SK-N-SH (cell line): Measurements from ENCODE around the gene SULT1C2. TPM values are rescaled to one million over a fixed set of nuclear protein-coding genes. Genes with fewer than 3 reads are reported as not detected.

Source experiments
- CTCF ChIA-PET: fragments of 300-600, 350-600 bp; formaldehyde crosslinking; extraction: SDS; loops from one replicate; lab custom pipeline; 2021; lab: Yijun Ruan, JAX
- POLR2A ChIA-PET: fragments of 350-600 bp; sonication (Branson Sonifier 250); formaldehyde crosslinking; extraction: SDS; loops from one replicate; lab custom pipeline; 2020; ENCODE audit warnings: antibody characterized with exemption, inconsistent platforms; lab: Yijun Ruan, JAX
- DNase-seq: peaks from one replicate; pipeline ENCODE4 v3.0.0; 2012
- H2AFZ ChIP-seq: fragments of 200-600 bp; sonication (generic); 2 replicates; pipeline ENCODE4 v1.8.1; 2016; ENCODE audit warnings: antibody characterized with exemption, mild to moderate bottlenecking, low read depth
- H3F3A ChIP-seq: fragments of 200-600 bp; sonication (generic); replicated peaks from 2 replicates; pipeline ENCODE3; 2016; ENCODE audit warnings: antibody characterized with exemption, mild to moderate bottlenecking; ENCODE audit not compliant: insufficient read depth
- H3K27ac ChIP-seq, 2 experiments: fragments of 200-500 bp in 1 of 2; fragments of 200-600 bp in 1 of 2; sonication (Bioruptor generic) in 1 of 2; sonication (generic), shearing (Covaris generic) in 1 of 2; 2 replicates each; pipeline versions ENCODE4 v1.5.1 to v1.6.1; 2014 to 2016; ENCODE audit warnings: low read depth in 2 of 2, inconsistent platforms in 1 of 2, low read length in 1 of 2, mild to moderate bottlenecking in 1 of 2, mixed read lengths in 1 of 2
- H3K27me3 ChIP-seq: fragments of 200-600 bp; sonication (generic), shearing (Covaris generic); 2 replicates; pipeline ENCODE4 v1.6.1; 2016; ENCODE audit warnings: mixed run types; ENCODE audit not compliant: insufficient read depth
- H3K36me3 ChIP-seq, 2 experiments: fragments of 200-500 bp in 1 of 2; fragments of 200-600 bp in 1 of 2; sonication (Bioruptor generic) in 1 of 2; sonication (generic) in 1 of 2; replicated peaks in 1 of 2; 2 replicates each; pipeline versions ENCODE3 to v1.5.1; 2014 to 2016; ENCODE audit warnings: low read length in 1 of 2, mild to moderate bottlenecking in 1 of 2; ENCODE audit not compliant: insufficient read depth in 2 of 2, control insufficient read depth in 1 of 2
- H3K4me1 ChIP-seq, 2 experiments: fragments of 200-500 bp in 1 of 2; fragments of 200-600 bp in 1 of 2; sonication (Bioruptor generic) in 1 of 2; sonication (generic), shearing (Covaris generic) in 1 of 2; 2 replicates each; pipeline versions ENCODE4 v1.5.1 to v1.6.1; 2014 to 2016; ENCODE audit warnings: low read depth in 1 of 2, low read length in 1 of 2, mixed run types in 1 of 2; ENCODE audit not compliant: insufficient read depth in 2 of 2, control insufficient read depth in 1 of 2
- H3K4me2 ChIP-seq: fragments of 200-600 bp; sonication (generic), shearing (Covaris generic); 2 replicates; pipeline ENCODE4 v1.6.1; 2017; ENCODE audit warnings: mixed run types
- H3K4me3 ChIP-seq, 2 experiments: fragments of 200-500 bp in 1 of 2; fragments of 200-600 bp in 1 of 2; sonication (Bioruptor generic) in 1 of 2; sonication (generic), shearing (Covaris generic) in 1 of 2; 2 replicates each; pipeline versions ENCODE4 v1.5.1 to v1.8.1; 2014 to 2016; ENCODE audit warnings: low read depth in 2 of 2, inconsistent platforms in 1 of 2, low read length in 1 of 2, mild to moderate bottlenecking in 1 of 2, mixed read lengths in 1 of 2, moderate library complexity in 1 of 2
- H3K79me2 ChIP-seq: fragments of 200-600 bp; sonication (generic); 2 replicates; pipeline ENCODE4 v1.8.1; 2017; ENCODE audit warnings: mild to moderate bottlenecking; ENCODE audit not compliant: insufficient read depth
- H3K9ac ChIP-seq: fragments of 200-600 bp; sonication (generic); 2 replicates; pipeline ENCODE4 v1.6.1; 2017; ENCODE audit warnings: mixed run types
- H3K9me2 ChIP-seq: fragments of 200-600 bp; sonication (generic); 2 replicates; pipeline ENCODE4 v1.6.1; 2017; ENCODE audit warnings: mixed run types
- H3K9me3 ChIP-seq: fragments of 200-600 bp; sonication (generic); 2 replicates; pipeline ENCODE4 v1.6.1; 2017; ENCODE audit warnings: mixed run types, mild to moderate bottlenecking, moderate library complexity
- H4K20me1 ChIP-seq: fragments of 200-600 bp; sonication (generic); 2 replicates; pipeline ENCODE4 v1.6.1; 2017; ENCODE audit warnings: mild to moderate bottlenecking, mixed run types; ENCODE audit not compliant: insufficient read depth
- EP300 ChIP-seq, 2 experiments: IDR thresholded peaks; 2 replicates each; pipeline versions ENCODE4 v1.4.0 to v1.6.1; 2012; ENCODE audit warnings: borderline replicate concordance in 1 of 2, low read depth in 1 of 2, low read length in 1 of 2
- FOXJ3 ChIP-seq: sonication (generic); formaldehyde crosslinking; IDR thresholded peaks from 2 replicates; pipeline ENCODE4 v1.5.1; 2020; ENCODE audit warnings: mild to moderate bottlenecking, missing genetic modification reagents
- GATA2 ChIP-seq: sonication (generic); formaldehyde crosslinking; IDR thresholded peaks from 2 replicates; pipeline ENCODE4 v1.5.0; 2020; ENCODE audit warnings: mild to moderate bottlenecking, missing genetic modification reagents
- MXI1 ChIP-seq: IDR thresholded peaks from 2 replicates; pipeline ENCODE4 v1.6.1; 2012; ENCODE audit warnings: mild to moderate bottlenecking, low read depth, low read length, improper control_type of control experiment
- NFIC ChIP-seq: IDR thresholded peaks from 2 replicates; pipeline ENCODE4 v1.4.0; 2012; ENCODE audit warnings: borderline replicate concordance
- NRF1 ChIP-seq: IDR thresholded peaks from 2 replicates; pipeline ENCODE4 v1.6.1; 2012; ENCODE audit warnings: low read depth, mild to moderate bottlenecking, low read length
- POLR2AphosphoS5 ChIP-seq: IDR thresholded peaks from 2 replicates; pipeline ENCODE4 v1.6.1; 2012; ENCODE audit warnings: low read depth, low read length
- RCOR1 ChIP-seq: fragments of 150-350 bp; IDR thresholded peaks from 2 replicates; pipeline ENCODE4 v1.6.1; 2017; ENCODE audit warnings: antibody characterized with exemption, low read length
- YY1 ChIP-seq: IDR thresholded peaks from 2 replicates; pipeline ENCODE4 v1.4.0; 2012; ENCODE audit warnings: low read depth, mild to moderate bottlenecking
- WGBS: methylation state at CpG from one replicate; pipeline ENCODE4 v1.1.6; 2017; ENCODE audit warnings: low lambda C conversion rate; 5-methylcytosine and 5-hydroxymethylcytosine counted together
- polyA plus RNA-seq, 3 experiments: library from polyadenylated mRNA; depleted of rRNA; stranded (reverse); fragments of >200 nt; gene quantifications; 2 replicates each; pipeline ENCODE4 v1.2.3, GENCODE V29; 2012
- TF ChIP-seq, protein P1 (sequence below): fragments of 150-350 bp; IDR thresholded peaks from 2 replicates; pipeline ENCODE4 v1.6.1; 2016; ENCODE audit warnings: mild to moderate bottlenecking, low read depth, low read length
- TF ChIP-seq, protein P2 (sequence below): IDR thresholded peaks from 2 replicates; pipeline ENCODE4; 2012

The SULT1C2 gene
- polyA plus RNA-seq, 1 of the 3 experiments (the other 2 are of a cell fraction) = not detected

DNA sequence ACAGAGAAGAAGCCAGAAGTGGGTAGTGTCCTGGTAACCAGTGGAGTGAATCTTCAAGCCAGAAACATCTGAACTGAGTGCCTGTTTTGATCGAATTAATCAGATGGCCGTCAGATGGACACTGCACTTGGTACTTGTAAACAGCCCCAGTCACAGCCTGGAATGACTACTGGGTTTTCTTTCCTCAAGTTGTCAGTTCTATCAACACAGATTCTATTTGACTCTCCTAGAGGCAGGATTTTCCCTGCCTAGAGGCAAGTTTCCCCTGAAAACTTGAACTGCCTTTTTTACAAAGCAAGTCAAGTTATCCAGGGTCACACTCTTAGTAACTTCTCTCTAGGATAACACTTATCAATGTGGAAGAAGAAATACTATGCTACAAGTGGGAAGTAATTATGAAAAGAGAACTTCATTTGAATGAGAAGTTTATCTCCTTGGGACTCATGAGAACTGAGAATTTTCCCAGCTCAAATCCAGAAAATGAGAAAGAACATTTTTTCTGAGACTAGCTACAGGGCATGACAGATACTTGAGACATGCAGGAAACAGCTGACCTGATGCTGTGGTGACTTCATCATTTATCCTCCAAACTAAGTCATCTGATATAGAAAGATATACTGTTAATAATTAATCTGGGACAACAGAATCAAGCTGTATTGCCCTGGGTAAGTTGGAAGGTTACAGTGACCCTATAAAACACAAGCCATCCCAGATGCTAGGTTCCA lies 36.0 kb downstream of the SULT1C2 start:
- peak overlapping the region in 1 of 2 experiments; percentile 76; a peak in 2 of 4 replicates for H3K27ac ChIP-seq
- H3K27me3 ChIP-seq = no peaks in the 10 kb centered on the region
- POLR2A ChIA-PET = no interaction called here
- peak overlapping the region; percentile 10; the same call in 1 of the 2 replicates for H3K9ac ChIP-seq
- CTCF ChIA-PET = no interaction called here
- H3F3A ChIP-seq = peaks cover 3% of the 10 kb centered on the region
- H3K36me3 ChIP-seq = no peaks in the 10 kb centered on the region
- H3K4me1 ChIP-seq = no peaks in the 10 kb centered on the region; a peak in 1 of 4 replicates
- whole genome bisulfite sequencing = 48% methylated on average over 2 of the region's 2 CpGs
- no peaks in the 10 kb centered on the region for H3K9me2 ChIP-seq
- H4K20me1 ChIP-seq = no peaks in the 10 kb centered on the region
- DNase-seq = no peak
- peak overlapping the region; percentile 27; the same call in 1 of the 2 replicates for H2AFZ ChIP-seq
- no peaks in the 10 kb centered on the region for H3K9me3 ChIP-seq
- TF ChIP-seq GATA2 (CRISPR knock-in tag) (no peak), FOXJ3 (CRISPR knock-in tag) (no peak), NFIC (no peak), MXI1 (no peak), POLR2AphosphoS5 (no peak), NRF1 (no peak)
- TF ChIP-seq, protein P1, sequence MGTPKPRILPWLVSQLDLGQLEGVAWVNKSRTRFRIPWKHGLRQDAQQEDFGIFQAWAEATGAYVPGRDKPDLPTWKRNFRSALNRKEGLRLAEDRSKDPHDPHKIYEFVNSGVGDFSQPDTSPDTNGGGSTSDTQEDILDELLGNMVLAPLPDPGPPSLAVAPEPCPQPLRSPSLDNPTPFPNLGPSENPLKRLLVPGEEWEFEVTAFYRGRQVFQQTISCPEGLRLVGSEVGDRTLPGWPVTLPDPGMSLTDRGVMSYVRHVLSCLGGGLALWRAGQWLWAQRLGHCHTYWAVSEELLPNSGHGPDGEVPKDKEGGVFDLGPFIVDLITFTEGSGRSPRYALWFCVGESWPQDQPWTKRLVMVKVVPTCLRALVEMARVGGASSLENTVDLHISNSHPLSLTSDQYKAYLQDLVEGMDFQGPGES = no peak
- TF ChIP-seq, protein P2, sequence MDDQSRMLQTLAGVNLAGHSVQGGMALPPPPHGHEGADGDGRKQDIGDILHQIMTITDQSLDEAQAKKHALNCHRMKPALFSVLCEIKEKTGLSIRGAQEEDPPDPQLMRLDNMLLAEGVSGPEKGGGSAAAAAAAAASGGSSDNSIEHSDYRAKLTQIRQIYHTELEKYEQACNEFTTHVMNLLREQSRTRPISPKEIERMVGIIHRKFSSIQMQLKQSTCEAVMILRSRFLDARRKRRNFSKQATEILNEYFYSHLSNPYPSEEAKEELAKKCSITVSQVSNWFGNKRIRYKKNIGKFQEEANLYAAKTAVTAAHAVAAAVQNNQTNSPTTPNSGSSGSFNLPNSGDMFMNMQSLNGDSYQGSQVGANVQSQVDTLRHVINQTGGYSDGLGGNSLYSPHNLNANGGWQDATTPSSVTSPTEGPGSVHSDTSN = peak; percentile 43; the same call in 1 of the 2 replicates
- no peak overlapping the region for H3K4me2 ChIP-seq
- H3K79me2 ChIP-seq = no peaks in the 10 kb centered on the region
- no peak overlapping the region for H3K4me3 ChIP-seq

DNA sequence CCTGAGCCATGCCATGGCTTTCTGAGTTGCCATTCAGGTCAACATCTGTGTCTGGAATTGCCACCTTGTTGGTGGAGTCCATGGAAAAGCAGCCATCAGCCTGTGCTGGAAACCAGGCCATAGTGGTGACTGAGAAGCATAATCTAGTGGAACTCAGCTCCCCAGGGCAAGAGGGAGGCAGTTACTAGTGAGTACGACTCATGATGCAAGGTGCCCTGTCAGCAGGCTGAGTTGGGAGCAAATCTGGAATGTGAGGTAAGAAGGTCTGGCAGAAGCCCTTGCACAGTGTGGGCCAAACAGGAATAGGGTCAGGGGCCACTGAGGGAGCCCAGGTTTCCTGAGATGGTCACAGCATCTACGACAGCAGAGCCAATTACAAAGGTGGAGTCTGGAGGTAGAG lies 37.1 kb downstream of the SULT1C2 start:
- Histone ChIP-seq H3K79me2 (no peaks in the 10 kb centered on the region), H3K27ac (no peak overlapping the region), H3K4me2 (no peak overlapping the region), H3K4me3 (no peak overlapping the region), H3K4me1 (peaks cover 0 to under 1% of the 10 kb centered on the region in 2 experiments; a peak in 2 of 4 replicates), H3K9me3 (no peaks in the 10 kb centered on the region), H3K27me3 (no peaks in the 10 kb centered on the region), H4K20me1 (no peaks in the 10 kb centered on the region), H3K36me3 (no peaks in the 10 kb centered on the region), H3F3A (peaks cover 3% of the 10 kb centered on the region), H3K9ac (no peak overlapping the region), H2AFZ (no peak overlapping the region), H3K9me2 (no peaks in the 10 kb centered on the region)
- WGBS = 51% methylated on average over 2 of the region's 2 CpGs
- POLR2A ChIA-PET = no interaction called here
- TF ChIP-seq, protein P1 = no peak
- TF ChIP-seq POLR2AphosphoS5 (no peak), YY1 (no peak), RCOR1 (no peak), EP300 (IDR thresholded peaks at IDR 0.05; ENCODE audit: borderline replicate concordance in 1 of 2, low read depth in 1 of 2, low read length in 1 of 2) (no peak)
- no peak for DNase-seq
- CTCF ChIA-PET = no interaction called here
